Loucy (cell line): Measurements from ENCODE around the gene CLCN7.

Source experiments
- H2AFZ ChIP-seq: fragments of 200-600 bp; sonication (generic); 2 replicates; pipeline ENCODE4 v1.6.0; 2016; ENCODE audit warnings: antibody characterized with exemption, mild to moderate bottlenecking, low read length, moderate library complexity
- H3F3A ChIP-seq: fragments of 200-600 bp; 2 replicates; pipeline ENCODE4 v1.6.0; 2016; ENCODE audit warnings: antibody characterized with exemption, low read depth, mild to moderate bottlenecking
- H3K27me3 ChIP-seq: fragments of 200-600 bp; sonication (generic); 2 replicates; pipeline ENCODE4 v1.6.1; 2014; ENCODE audit warnings: low read length, mild to moderate bottlenecking; ENCODE audit not compliant: insufficient read depth, poor library complexity, severe bottlenecking
- H3K36me3 ChIP-seq: fragments of 200-600 bp; sonication (generic); 2 replicates; pipeline ENCODE4 v1.6.1; 2016; ENCODE audit warnings: low read length; ENCODE audit not compliant: insufficient read depth
- H3K4me1 ChIP-seq: fragments of 200-600 bp; sonication (generic); 2 replicates; pipeline ENCODE4 v1.5.1; 2014; ENCODE audit warnings: low read length, mild to moderate bottlenecking; ENCODE audit not compliant: insufficient read depth, poor library complexity, severe bottlenecking
- H3K4me2 ChIP-seq: fragments of 200-600 bp; sonication (generic); 2 replicates; pipeline ENCODE4 v1.6.0; 2014; ENCODE audit warnings: antibody characterized with exemption, low read length, low read depth, mild to moderate bottlenecking; ENCODE audit not compliant: poor library complexity, severe bottlenecking
- H3K4me3 ChIP-seq: fragments of 200-600 bp; sonication (generic); 2 replicates; pipeline ENCODE4 v1.5.1; 2014; ENCODE audit warnings: low read length, mild to moderate bottlenecking, mixed read lengths; ENCODE audit not compliant: poor library complexity, severe bottlenecking
- H3K79me2 ChIP-seq: fragments of 200-600 bp; sonication (generic); 2 replicates; pipeline ENCODE4 v1.6.1; 2014; ENCODE audit warnings: low read length; ENCODE audit not compliant: insufficient read depth
- H3K9ac ChIP-seq: fragments of 200-600 bp; sonication (generic); 2 replicates; pipeline ENCODE4 v1.6.0; 2014; ENCODE audit warnings: mild to moderate bottlenecking, low read depth, low read length, moderate library complexity; ENCODE audit not compliant: poor library complexity, severe bottlenecking
- H3K9me2 ChIP-seq: fragments of 200-600 bp; sonication (generic); replicated peaks from 2 replicates; pipeline ENCODE4 v1.6.1; 2016; ENCODE audit warnings: low read depth, low read length, mixed read lengths
- H3K9me3 ChIP-seq: fragments of 200-600 bp; sonication (generic); 2 replicates; pipeline ENCODE4 v1.6.1; 2014; ENCODE audit warnings: mild to moderate bottlenecking, antibody characterized with exemption, low read length, low read depth; ENCODE audit not compliant: insufficient read depth
- H4K20me1 ChIP-seq: fragments of 200-600 bp; sonication (generic); 2 replicates; pipeline ENCODE4 v1.6.0; 2014; ENCODE audit warnings: antibody characterized with exemption, low read length, mild to moderate bottlenecking; ENCODE audit not compliant: insufficient read depth, poor library complexity, severe bottlenecking
- EZH2phosphoT487 ChIP-seq: fragments of 200-600 bp; IDR thresholded peaks from 2 replicates; pipeline ENCODE4 v1.6.1; 2018; ENCODE audit warnings: antibody characterized with exemption, mild to moderate bottlenecking, moderate library complexity, borderline replicate concordance
- TF ChIP-seq, protein P1 (sequence below): fragments of 200-600 bp; sonication (generic); conservative IDR thresholded peaks from 2 replicates; pipeline ENCODE4 v1.5.1; 2014; ENCODE audit warnings: mild to moderate bottlenecking, antibody characterized with exemption, low read length

CLCN7 gene

DNA sequence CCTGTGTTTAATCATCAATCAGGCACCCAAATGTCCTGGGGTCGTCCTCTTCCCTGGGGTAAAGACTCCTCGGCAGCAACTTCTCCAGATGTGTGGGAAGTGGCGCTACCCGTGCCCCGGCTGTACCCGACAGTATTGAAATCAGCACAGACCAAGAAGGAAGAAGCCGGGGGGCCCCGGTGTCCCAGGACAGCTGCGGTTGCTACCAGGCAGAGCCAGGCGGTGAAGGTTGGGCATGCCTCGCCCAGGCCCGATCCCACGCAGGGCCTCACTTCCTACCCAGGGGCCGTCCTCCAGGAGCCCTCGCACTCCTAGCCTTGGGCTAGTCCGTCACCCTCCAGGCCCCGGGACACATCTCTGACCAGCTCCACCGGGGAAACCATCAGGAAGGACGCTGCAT, 21.5 kb downstream of the CLCN7 start:
- H3K27me3 ChIP-seq, result no peaks in the 10 kb centered on the region
- H3K4me3 ChIP-seq, result no peak overlapping the region
- H3K36me3 ChIP-seq, result no peaks in the 10 kb centered on the region
- no peaks in the 10 kb centered on the region for H3K4me1 ChIP-seq
- no peaks in the 10 kb centered on the region for H3K9me3 ChIP-seq
- H3K9me2 ChIP-seq, result no peaks in the 10 kb centered on the region
- no peaks in the 10 kb centered on the region for H3F3A ChIP-seq
- TF ChIP-seq EZH2phosphoT487, result no peak
- TF ChIP-seq, protein P1, sequence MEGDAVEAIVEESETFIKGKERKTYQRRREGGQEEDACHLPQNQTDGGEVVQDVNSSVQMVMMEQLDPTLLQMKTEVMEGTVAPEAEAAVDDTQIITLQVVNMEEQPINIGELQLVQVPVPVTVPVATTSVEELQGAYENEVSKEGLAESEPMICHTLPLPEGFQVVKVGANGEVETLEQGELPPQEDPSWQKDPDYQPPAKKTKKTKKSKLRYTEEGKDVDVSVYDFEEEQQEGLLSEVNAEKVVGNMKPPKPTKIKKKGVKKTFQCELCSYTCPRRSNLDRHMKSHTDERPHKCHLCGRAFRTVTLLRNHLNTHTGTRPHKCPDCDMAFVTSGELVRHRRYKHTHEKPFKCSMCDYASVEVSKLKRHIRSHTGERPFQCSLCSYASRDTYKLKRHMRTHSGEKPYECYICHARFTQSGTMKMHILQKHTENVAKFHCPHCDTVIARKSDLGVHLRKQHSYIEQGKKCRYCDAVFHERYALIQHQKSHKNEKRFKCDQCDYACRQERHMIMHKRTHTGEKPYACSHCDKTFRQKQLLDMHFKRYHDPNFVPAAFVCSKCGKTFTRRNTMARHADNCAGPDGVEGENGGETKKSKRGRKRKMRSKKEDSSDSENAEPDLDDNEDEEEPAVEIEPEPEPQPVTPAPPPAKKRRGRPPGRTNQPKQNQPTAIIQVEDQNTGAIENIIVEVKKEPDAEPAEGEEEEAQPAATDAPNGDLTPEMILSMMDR, result no peak
- H2AFZ ChIP-seq, result no peak overlapping the region
- no peaks in the 10 kb centered on the region for H4K20me1 ChIP-seq
- H3K4me2 ChIP-seq, result no peak overlapping the region
- no peaks in the 10 kb centered on the region for H3K79me2 ChIP-seq
- H3K9ac ChIP-seq, result no peak overlapping the region

DNA sequence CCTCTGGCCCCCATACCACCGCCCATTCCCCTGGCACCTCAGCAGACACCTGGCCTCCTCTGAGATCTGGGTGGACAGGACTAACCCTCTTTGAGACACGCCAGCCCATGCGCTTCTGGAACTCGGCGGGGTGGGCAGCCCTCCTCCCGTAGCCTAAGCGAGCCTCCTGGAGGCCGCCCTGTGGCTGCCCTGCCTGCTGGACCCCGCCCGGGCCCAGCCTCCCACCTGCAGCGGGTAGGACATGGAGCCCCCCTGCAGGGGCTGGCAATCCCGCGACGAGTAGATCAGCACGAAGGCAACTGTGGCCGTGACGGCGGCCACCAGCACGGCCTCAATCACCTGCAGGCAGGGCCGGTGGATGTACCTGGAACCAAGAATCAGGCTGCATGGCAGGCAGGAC, 22.3 kb downstream of the CLCN7 start:
- Histone ChIP-seq H3F3A (no peaks in the 10 kb centered on the region), H3K36me3 (no peaks in the 10 kb centered on the region), H3K9me3 (no peaks in the 10 kb centered on the region), H3K9me2 (no peaks in the 10 kb centered on the region), H3K4me3 (no peak overlapping the region), H3K27me3 (no peaks in the 10 kb centered on the region), H3K9ac (no peak overlapping the region), H2AFZ (no peak overlapping the region), H4K20me1 (no peaks in the 10 kb centered on the region), H3K4me1 (no peaks in the 10 kb centered on the region), H3K4me2 (no peak overlapping the region), H3K79me2 (no peaks in the 10 kb centered on the region)
- TF ChIP-seq EZH2phosphoT487, result no peak
- TF ChIP-seq, protein P1, result no peak

DNA sequence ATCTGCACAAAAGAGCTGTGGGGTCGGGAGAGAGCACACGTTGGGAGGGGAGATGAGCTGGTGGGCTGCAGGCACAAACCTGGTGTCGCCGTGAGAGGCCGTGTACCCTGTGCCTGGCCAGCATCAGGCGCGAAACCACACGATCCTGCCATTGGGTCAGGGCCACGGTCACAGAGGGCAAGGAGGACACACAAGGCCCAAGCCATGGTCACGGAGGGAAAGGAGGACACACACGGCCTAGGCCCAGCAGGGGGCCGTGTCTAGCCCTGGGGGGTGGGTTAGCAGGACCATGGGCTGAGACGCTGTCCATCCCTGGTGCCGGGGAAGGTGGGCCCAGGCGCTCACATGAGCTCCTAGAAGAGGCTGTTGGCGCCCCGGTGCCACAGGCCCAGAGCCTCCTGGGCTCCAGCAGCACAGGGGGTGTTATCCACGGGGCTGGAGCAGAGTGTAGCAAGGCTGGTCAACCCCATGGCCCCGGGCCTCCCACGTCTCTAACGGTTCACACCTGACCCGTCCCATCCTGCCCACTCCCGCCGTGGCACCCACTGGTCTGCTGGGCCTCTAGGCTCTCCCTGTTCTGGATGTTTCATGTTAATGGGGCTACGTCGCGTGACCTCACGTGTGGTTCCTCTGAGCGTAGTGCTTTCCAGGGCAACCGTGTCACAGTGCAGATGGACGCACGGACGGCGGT, 23.0 kb downstream of the CLCN7 start:
- H3K4me2 ChIP-seq, result no peak overlapping the region
- no peaks in the 10 kb centered on the region for H3K9me2 ChIP-seq
- TF ChIP-seq, protein P1, result no peak
- no peak for TF ChIP-seq EZH2phosphoT487
- no peaks in the 10 kb centered on the region for H3F3A ChIP-seq
- no peaks in the 10 kb centered on the region for H3K9me3 ChIP-seq
- no peaks in the 10 kb centered on the region for H3K79me2 ChIP-seq
- H3K36me3 ChIP-seq, result no peaks in the 10 kb centered on the region
- H2AFZ ChIP-seq, result no peak overlapping the region
- no peak overlapping the region for H3K4me3 ChIP-seq
- H3K4me1 ChIP-seq, result no peaks in the 10 kb centered on the region
- H4K20me1 ChIP-seq, result no peaks in the 10 kb centered on the region
- H3K27me3 ChIP-seq, result no peaks in the 10 kb centered on the region
- no peak overlapping the region for H3K9ac ChIP-seq
